HG03060 (cell line): Measurements from ENCODE around the gene EIF1.

Experiments used
- ATAC-seq: cut with Tn5 transposase; IDR thresholded peaks from one replicate; pipeline ENCODE4 v1.9.1; 2021; ENCODE audit warnings: low read depth, moderate number of reproducible peaks; ENCODE audit not compliant: unreplicated experiment

The EIF1 gene

GRCh38 chr17:41731836-41732235 is 43.2 kb downstream of the EIF1 start:
- ATAC-seq = no peak

- no peak for ATAC-seq
Measured at GRCh38 chr17:41733348-41734138, 44.9 kb downstream of the EIF1 start.

GRCh38 chr17:41734139-41734948 is 45.7 kb downstream of the EIF1 start, which contains the start of gene HAP1:
Gene HAP1, minus strand, starts transcription at chr17:41734643. Its CDS starts 9 bp downstream, at chr17:41734634.
- ATAC-seq = no peak

GRCh38 chr17:41734949-41735313 is 46.2 kb downstream of the EIF1 start:
- ATAC-seq = no peak

- ATAC-seq = no peak
Measured at GRCh38 chr17:41735744-41736143, 47.1 kb downstream of the EIF1 start.

GRCh38 chr17:41736983-41737679 is 48.4 kb downstream of the EIF1 start:
- no peak for ATAC-seq

- no peak for ATAC-seq
Measured at GRCh38 chr17:41737680-41738023, 49.0 kb downstream of the EIF1 start.

GRCh38 chr17:41738077-41738800 is 49.6 kb downstream of the EIF1 start:
- ATAC-seq = no peak

GRCh38 chr17:41738801-41739112 is 50.1 kb downstream of the EIF1 start:
- no peak for ATAC-seq

- no peak for ATAC-seq
Measured at GRCh38 chr17:41739661-41740352, 51.1 kb downstream of the EIF1 start.

GRCh38 chr17:41740506-41740905 is 51.8 kb downstream of the EIF1 start:
- ATAC-seq = no peak

GRCh38 chr17:41741709-41742108 is 53.0 kb downstream of the EIF1 start:
- ATAC-seq = no peak
